K562 (cell line): ENCODE results near the gene MARCHF3. TPM values are rescaled to one million over a fixed set of nuclear protein-coding genes. Genes with fewer than 3 reads are reported as not detected.

ENCODE experiments used
- ELF2 ChIP-seq: fragments of 250-450 bp; sonication (Bioruptor Pico); IDR thresholded peaks from 2 replicates; pipeline ENCODE4 v1.5.0; 2021; ENCODE audit warnings: mild to moderate bottlenecking
- KLF10 ChIP-seq: fragments of 250-450 bp; sonication (Bioruptor Pico); IDR thresholded peaks from 2 replicates; pipeline ENCODE4 v1.6.1; 2021; ENCODE audit warnings: matching md5 sums
- ZFP1 ChIP-seq: fragments of 450-650 bp; formaldehyde crosslinking; IDR thresholded peaks from 2 replicates; pipeline ENCODE4 v1.4.0; 2020; ENCODE audit warnings: mild to moderate bottlenecking, mixed read lengths
- polyA plus RNA-seq, 8 experiments: library from polyadenylated mRNA; depleted of rRNA in 4 of 8; stranded (reverse) in 5 of 8; unstranded in 3 of 8; fragments of >200 nt; fragmentation: Nextera tagmentation in 2 of 8; fragmentation: Illumina TruSeq in 1 of 8; extraction: Ambion mirVana in 2 of 8; extraction: Trizol in 1 of 8; gene quantifications; 2 replicates each; pipeline versions ENCODE4 v1.2.1 to v1.2.3, GENCODE V29; 2011 to 2014; ENCODE audit warnings: inconsistent platforms in 1 of 8, missing spikeins in 1 of 8
- total RNA-seq, 7 experiments: library from RNA; depleted of rRNA in 6 of 7; stranded (reverse); fragments of >200 nt in 6 of 7; fragmentation: Illumina TruSeq in 2 of 7; extraction: Trizol in 2 of 7; gene quantifications; 2 replicates each; pipeline versions ENCODE4 v1.2.1 to v1.2.3, GENCODE V29; 2011 to 2021; ENCODE audit warnings: low replicate concordance in 1 of 7
- TF ChIP-seq, protein P1 (sequence below): sonication (generic); formaldehyde crosslinking; IDR thresholded peaks from 2 replicates; pipeline ENCODE4 v1.8.1; 2023; ENCODE audit warnings: missing genetic modification reagents, mild to moderate bottlenecking, borderline replicate concordance
- TF ChIP-seq, protein P2 (sequence below): IDR thresholded peaks from 2 replicates; pipeline ENCODE4 v1.6.1; 2014; ENCODE audit warnings: antibody characterized with exemption
- TF ChIP-seq, protein P3 (sequence below), 2 experiments: IDR thresholded peaks; 2 replicates each; pipeline ENCODE4 v1.6.1; 2011; ENCODE audit warnings: borderline replicate concordance in 1 of 2, control low read depth in 1 of 2, low read depth in 1 of 2, low read length in 1 of 2, mild to moderate bottlenecking in 1 of 2, mixed read lengths in 1 of 2, moderate library complexity in 1 of 2; ENCODE audit not compliant: insufficient read depth in 1 of 2, insufficient read length in 1 of 2, poor library complexity in 1 of 2, severe bottlenecking in 1 of 2; ENCODE audit errors: extremely low read depth in 1 of 2

The MARCHF3 gene
- total and polyA plus RNA-seq, 9 of the 15 experiments (the other 6 are each of a cell fraction or from before 2014, with no cell fraction given): 5.6 to 37.4 (median 16.5) TPM

DNA sequence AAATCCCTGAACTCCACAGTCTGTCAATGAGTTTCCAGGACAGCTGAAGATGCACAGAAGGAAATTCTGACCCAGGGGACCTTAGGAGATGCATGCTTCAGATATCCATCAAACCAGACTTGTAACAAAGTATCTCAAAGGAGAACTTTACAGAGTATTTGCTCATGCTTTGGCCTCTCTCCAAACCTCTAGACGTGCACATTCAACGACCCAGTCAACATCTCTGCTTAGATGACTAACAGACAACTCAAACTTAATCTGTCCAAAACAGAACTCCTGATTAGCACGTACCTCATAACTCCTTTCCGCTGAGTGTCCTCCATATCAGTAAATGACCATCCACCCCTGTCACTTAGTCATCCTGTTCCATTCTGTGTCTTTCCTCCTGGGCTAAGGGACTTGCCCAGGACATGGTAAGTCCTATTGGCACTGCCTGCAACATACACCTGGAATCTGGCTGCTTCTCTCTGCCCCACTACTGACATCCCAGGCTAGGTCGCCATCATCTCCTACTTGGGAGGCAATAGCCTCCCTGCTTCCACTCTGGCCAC, 146.0 kb downstream of the MARCHF3 start (continued):
- TF ChIP-seq, protein P1, sequence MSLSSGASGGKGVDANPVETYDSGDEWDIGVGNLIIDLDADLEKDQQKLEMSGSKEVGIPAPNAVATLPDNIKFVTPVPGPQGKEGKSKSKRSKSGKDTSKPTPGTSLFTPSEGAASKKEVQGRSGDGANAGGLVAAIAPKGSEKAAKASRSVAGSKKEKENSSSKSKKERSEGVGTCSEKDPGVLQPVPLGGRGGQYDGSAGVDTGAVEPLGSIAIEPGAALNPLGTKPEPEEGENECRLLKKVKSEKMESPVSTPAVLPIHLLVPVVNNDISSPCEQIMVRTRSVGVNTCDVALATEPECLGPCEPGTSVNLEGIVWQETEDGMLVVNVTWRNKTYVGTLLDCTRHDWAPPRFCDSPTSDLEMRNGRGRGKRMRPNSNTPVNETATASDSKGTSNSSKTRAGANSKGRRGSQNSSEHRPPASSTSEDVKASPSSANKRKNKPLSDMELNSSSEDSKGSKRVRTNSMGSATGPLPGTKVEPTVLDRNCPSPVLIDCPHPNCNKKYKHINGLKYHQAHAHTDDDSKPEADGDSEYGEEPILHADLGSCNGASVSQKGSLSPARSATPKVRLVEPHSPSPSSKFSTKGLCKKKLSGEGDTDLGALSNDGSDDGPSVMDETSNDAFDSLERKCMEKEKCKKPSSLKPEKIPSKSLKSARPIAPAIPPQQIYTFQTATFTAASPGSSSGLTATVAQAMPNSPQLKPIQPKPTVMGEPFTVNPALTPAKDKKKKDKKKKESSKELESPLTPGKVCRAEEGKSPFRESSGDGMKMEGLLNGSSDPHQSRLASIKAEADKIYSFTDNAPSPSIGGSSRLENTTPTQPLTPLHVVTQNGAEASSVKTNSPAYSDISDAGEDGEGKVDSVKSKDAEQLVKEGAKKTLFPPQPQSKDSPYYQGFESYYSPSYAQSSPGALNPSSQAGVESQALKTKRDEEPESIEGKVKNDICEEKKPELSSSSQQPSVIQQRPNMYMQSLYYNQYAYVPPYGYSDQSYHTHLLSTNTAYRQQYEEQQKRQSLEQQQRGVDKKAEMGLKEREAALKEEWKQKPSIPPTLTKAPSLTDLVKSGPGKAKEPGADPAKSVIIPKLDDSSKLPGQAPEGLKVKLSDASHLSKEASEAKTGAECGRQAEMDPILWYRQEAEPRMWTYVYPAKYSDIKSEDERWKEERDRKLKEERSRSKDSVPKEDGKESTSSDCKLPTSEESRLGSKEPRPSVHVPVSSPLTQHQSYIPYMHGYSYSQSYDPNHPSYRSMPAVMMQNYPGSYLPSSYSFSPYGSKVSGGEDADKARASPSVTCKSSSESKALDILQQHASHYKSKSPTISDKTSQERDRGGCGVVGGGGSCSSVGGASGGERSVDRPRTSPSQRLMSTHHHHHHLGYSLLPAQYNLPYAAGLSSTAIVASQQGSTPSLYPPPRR (CRISPR knock-in tag): 0 out of 2 replicates have a peak, but pooled peaks have one; percentile 82
- TF ChIP-seq ZFP1 (no peak), ELF2 (no peak), KLF10 (CRISPR knock-in tag) (no peak)
- TF ChIP-seq, protein P2, sequence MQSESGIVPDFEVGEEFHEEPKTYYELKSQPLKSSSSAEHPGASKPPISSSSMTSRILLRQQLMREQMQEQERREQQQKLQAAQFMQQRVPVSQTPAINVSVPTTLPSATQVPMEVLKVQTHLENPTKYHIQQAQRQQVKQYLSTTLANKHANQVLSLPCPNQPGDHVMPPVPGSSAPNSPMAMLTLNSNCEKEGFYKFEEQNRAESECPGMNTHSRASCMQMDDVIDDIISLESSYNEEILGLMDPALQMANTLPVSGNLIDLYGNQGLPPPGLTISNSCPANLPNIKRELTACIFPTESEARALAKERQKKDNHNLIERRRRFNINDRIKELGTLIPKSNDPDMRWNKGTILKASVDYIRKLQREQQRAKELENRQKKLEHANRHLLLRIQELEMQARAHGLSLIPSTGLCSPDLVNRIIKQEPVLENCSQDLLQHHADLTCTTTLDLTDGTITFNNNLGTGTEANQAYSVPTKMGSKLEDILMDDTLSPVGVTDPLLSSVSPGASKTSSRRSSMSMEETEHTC: peak; percentile 77; the same call in 1 of the 2 replicates
- TF ChIP-seq, protein P3, sequence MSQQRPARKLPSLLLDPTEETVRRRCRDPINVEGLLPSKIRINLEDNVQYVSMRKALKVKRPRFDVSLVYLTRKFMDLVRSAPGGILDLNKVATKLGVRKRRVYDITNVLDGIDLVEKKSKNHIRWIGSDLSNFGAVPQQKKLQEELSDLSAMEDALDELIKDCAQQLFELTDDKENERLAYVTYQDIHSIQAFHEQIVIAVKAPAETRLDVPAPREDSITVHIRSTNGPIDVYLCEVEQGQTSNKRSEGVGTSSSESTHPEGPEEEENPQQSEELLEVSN (IDR thresholded peaks at IDR 0.05; ENCODE audit: borderline replicate concordance in 1 of 2, extremely low read depth in 1 of 2, insufficient read depth in 1 of 2, insufficient read length in 1 of 2, low read depth in 1 of 2, low read length in 1 of 2, poor library complexity in 1 of 2, severe bottlenecking in 1 of 2): no peak
